HepG2 (cell line): ENCODE data around the gene SLC2A4. TPM values are rescaled to one million over a fixed set of nuclear protein-coding genes. Genes with fewer than 3 reads are reported as not detected.
A peak's percentile ranks its signal among the peaks of the same experiment; 100 is the strongest.

Source experiments
- ATF4 ChIP-seq, 2 experiments: fragments of 450-650 bp in 1 of 2; sonication (generic) in 1 of 2; formaldehyde crosslinking; IDR thresholded peaks; 2 replicates each; pipeline versions ENCODE4 v1.5.0 to v1.8.0; 2020 to 2022; ENCODE audit warnings: mild to moderate bottlenecking in 1 of 2, missing genetic modification reagents in 1 of 2
- CEBPG ChIP-seq: IDR thresholded peaks from 2 replicates; pipeline ENCODE4 v1.6.1; 2016
- GABPA ChIP-seq, 2 experiments: IDR thresholded peaks; 2 replicates each; pipeline ENCODE4 v1.6.1; 2011 to 2016; ENCODE audit warnings: low read depth in 2 of 2, low read length in 1 of 2, missing biosample characterization in 1 of 2, missing genetic modification characterization in 1 of 2
- HDAC6 ChIP-seq: fragments of 200-600 bp; sonication (generic); IDR thresholded peaks from 2 replicates; pipeline ENCODE4 v1.7.0; 2017; ENCODE audit warnings: mild to moderate bottlenecking, antibody characterized with exemption, low read length, low read depth
- HOXA9 ChIP-seq: sonication (generic); formaldehyde crosslinking; IDR thresholded peaks from 2 replicates; pipeline ENCODE4 v1.8.1; 2022; ENCODE audit warnings: missing genetic modification reagents, mild to moderate bottlenecking, moderate library complexity, borderline replicate concordance
- KAT8 ChIP-seq: IDR thresholded peaks from 2 replicates; pipeline ENCODE4 v1.6.1; 2016; ENCODE audit warnings: missing genetic modification reagents, missing compliant biosample characterization
- KLF13 ChIP-seq: sonication (generic); formaldehyde crosslinking; IDR thresholded peaks from 2 replicates; pipeline ENCODE4 v1.4.0; 2020; ENCODE audit warnings: mild to moderate bottlenecking, missing genetic modification reagents
- LCORL ChIP-seq, 2 experiments: fragments of 450-650 bp in 1 of 2; sonication (generic) in 1 of 2; formaldehyde crosslinking in 1 of 2; IDR thresholded peaks; 2 replicates each; pipeline versions ENCODE4 v1.5.0 to v1.6.1; 2017 to 2020; ENCODE audit warnings: antibody characterized with exemption in 1 of 2, missing genetic modification reagents in 1 of 2
- MEIS1 ChIP-seq: sonication (generic); formaldehyde crosslinking; IDR thresholded peaks from 2 replicates; pipeline ENCODE4 v1.9.0; 2021; ENCODE audit warnings: mild to moderate bottlenecking, missing genetic modification reagents, moderate library complexity, borderline replicate concordance
- MXD1 ChIP-seq: sonication (generic); formaldehyde crosslinking; IDR thresholded peaks from 2 replicates; pipeline ENCODE4 v1.4.0; 2020; ENCODE audit warnings: mild to moderate bottlenecking, missing genetic modification reagents
- POLR2AphosphoS2 ChIP-seq: IDR thresholded peaks from 2 replicates; pipeline ENCODE4 v1.6.1; 2011; ENCODE audit warnings: low read depth, low read length, improper control_type of control experiment
- RERE ChIP-seq: IDR thresholded peaks from 2 replicates; pipeline ENCODE4 v1.6.1; 2016; ENCODE audit warnings: low read depth, missing genetic modification reagents, missing compliant biosample characterization
- ZMYM4 ChIP-seq: sonication (generic); formaldehyde crosslinking; IDR thresholded peaks from 2 replicates; pipeline ENCODE4 v1.8.1; 2023; ENCODE audit warnings: mild to moderate bottlenecking, missing genetic modification reagents
- ZNF251 ChIP-seq: sonication (generic); formaldehyde crosslinking; IDR thresholded peaks from 2 replicates; pipeline ENCODE4 v1.9.0; 2021; ENCODE audit warnings: mild to moderate bottlenecking, missing genetic modification reagents
- ZNF503 ChIP-seq: sonication (generic); formaldehyde crosslinking; IDR thresholded peaks from 2 replicates; pipeline ENCODE4 v1.4.0; 2020; ENCODE audit warnings: missing genetic modification reagents
- ZNF547 ChIP-seq: sonication (generic); formaldehyde crosslinking; IDR thresholded peaks from 2 replicates; pipeline ENCODE4 v1.5.1; 2020; ENCODE audit warnings: mild to moderate bottlenecking, missing genetic modification reagents
- ZNF558 ChIP-seq: sonication (generic); formaldehyde crosslinking; IDR thresholded peaks from 2 replicates; pipeline ENCODE4 v1.9.0; 2022; ENCODE audit warnings: mild to moderate bottlenecking, missing genetic modification reagents, borderline replicate concordance
- ZNF775 ChIP-seq: sonication (generic); formaldehyde crosslinking; IDR thresholded peaks from 2 replicates; pipeline ENCODE4 v1.4.0; 2020; ENCODE audit warnings: missing genetic modification reagents, mild to moderate bottlenecking, moderate library complexity, borderline replicate concordance
- ZNF782 ChIP-seq: sonication (generic); formaldehyde crosslinking; IDR thresholded peaks from 2 replicates; pipeline ENCODE4 v1.4.0; 2020; ENCODE audit warnings: missing genetic modification reagents, mild to moderate bottlenecking, borderline replicate concordance
- ZSCAN9 ChIP-seq: IDR thresholded peaks from 2 replicates; pipeline ENCODE4 v1.6.1; 2016; ENCODE audit warnings: borderline replicate concordance
- polyA plus RNA-seq, 8 experiments: library from polyadenylated mRNA; depleted of rRNA in 3 of 8; stranded (reverse) in 7 of 8; unstranded in 1 of 8; fragments of >200 nt; fragmentation: Illumina TruSeq in 4 of 8; extraction: Trizol in 4 of 8; gene quantifications; 2 replicates each; pipeline versions ENCODE4 v1.2.1 to v1.2.3, GENCODE V29; 2011 to 2016; ENCODE audit warnings: low read depth in 4 of 8, missing spikeins in 1 of 8, mixed read lengths in 1 of 8; ENCODE audit not compliant: insufficient read depth in 1 of 8
- total RNA-seq, 5 experiments: library from RNA; depleted of rRNA; stranded (reverse); fragments of >200 nt; fragmentation: Illumina TruSeq; extraction: Trizol; gene quantifications; 2 replicates each; pipeline ENCODE4 v1.2.3, GENCODE V29; 2016; ENCODE audit warnings: low read depth in 1 of 5

SLC2A4 gene
- total and polyA plus RNA-seq, 2 of the 13 experiments (the other 11 are each of a cell fraction or from before 2014, with no cell fraction given) = 4.9 to 5.8 TPM

- TF ChIP-seq RERE (CRISPR knock-in tag) = no peak; the same call in 1 of the 2 replicates
- TF ChIP-seq ZNF782 = no peak
- peak; percentile 70; the same call in 1 of the 2 replicates for TF ChIP-seq ZNF547
- 0 out of 2 replicates have a peak, but pooled peaks have one; percentile 28 for TF ChIP-seq MXD1 (CRISPR knock-in tag)
- TF ChIP-seq ZNF503 (CRISPR knock-in tag) = peak; percentile 55; the same call in 1 of the 2 replicates
- TF ChIP-seq POLR2AphosphoS2 = no peak; the same call in 1 of the 2 replicates
- TF ChIP-seq ZNF775 (CRISPR knock-in tag) = no peak
- TF ChIP-seq ZMYM4 = no peak; the same call in 1 of the 2 replicates
- TF ChIP-seq CEBPG (CRISPR knock-in tag) = peak; percentile 43; the same call in 1 of the 2 replicates
- 0 out of 2 replicates have a peak, but pooled peaks have one; percentile 46 for TF ChIP-seq MEIS1 (CRISPR knock-in tag)
- no peak for TF ChIP-seq ZNF251 (CRISPR knock-in tag)
- peak; percentile 64 for TF ChIP-seq HOXA9 (CRISPR knock-in tag)
- TF ChIP-seq KAT8 (CRISPR knock-in tag) = peak; percentile 99
- TF ChIP-seq HDAC6 = no peak
- TF ChIP-seq ATF4 (CRISPR knock-in tag; IDR thresholded peaks at IDR 0.05) = peak in 1 of 2 experiments; percentile 65; a peak in 1 of 4 replicates
- no peak for TF ChIP-seq ZSCAN9 (CRISPR knock-in tag)
- TF ChIP-seq GABPA (IDR thresholded peaks at IDR 0.05; ENCODE audit: low read depth, low read length) = peak; percentile 97
- TF ChIP-seq GABPA (CRISPR knock-in tag; IDR thresholded peaks at IDR 0.05; ENCODE audit: low read depth) = peak; percentile 94
- TF ChIP-seq ZNF558 = peak; percentile 40
- no peak for TF ChIP-seq KLF13 (CRISPR knock-in tag)
- no peak for TF ChIP-seq LCORL (IDR thresholded peaks at IDR 0.05)
- no peak for TF ChIP-seq LCORL (CRISPR knock-in tag; IDR thresholded peaks at IDR 0.05)
These were observed 33.4 kb downstream of the SLC2A4 start, which contains the start of gene GPS2 (continued) for GRCh38 chr17:7314719-7315569.
